ENCODE results near the gene PRKCZ.

PRKCZ gene

GRCh38 chr1:2067393-2067792 is 17.2 kb downstream of the PRKCZ start:
- peaks cover 29% of the 10 kb centered on the region for H3K4me1 Mint-ChIP-seq
- no peaks in the 10 kb centered on the region for H3K27me3 Mint-ChIP-seq
- DNase-seq (ENCODE audit: low spot score in 2 of 2) (no peak), ATAC-seq (replicated peaks; ENCODE audit: extremely low read depth, poor library complexity, severe bottlenecking) (no peak)
- peaks cover 3% of the 10 kb centered on the region for H3K36me3 Mint-ChIP-seq (ENCODE audit: insufficient read depth)
- H3K4me3 Mint-ChIP-seq: no peak overlapping the region
- H3K9me3 Mint-ChIP-seq: no peaks in the 10 kb centered on the region
- H3K27ac Mint-ChIP-seq (ENCODE audit: low read depth): no peak overlapping the region

GRCh38 chr1:2067981-2068380 is 17.8 kb downstream of the PRKCZ start:
- H3K36me3 Mint-ChIP-seq (ENCODE audit: insufficient read depth): peaks cover 3% of the 10 kb centered on the region
- no peak for DNase-seq (ENCODE audit: low spot score in 2 of 2)
- peaks cover 33% of the 10 kb centered on the region for H3K4me1 Mint-ChIP-seq
- no peak overlapping the region for H3K27ac Mint-ChIP-seq (ENCODE audit: low read depth)
- no peak overlapping the region for H3K4me3 Mint-ChIP-seq
- no peak for ATAC-seq (replicated peaks; ENCODE audit: extremely low read depth, poor library complexity, severe bottlenecking)
- H3K27me3 Mint-ChIP-seq: no peaks in the 10 kb centered on the region
- no peaks in the 10 kb centered on the region for H3K9me3 Mint-ChIP-seq

GRCh38 chr1:2068951-2069350 is 18.7 kb downstream of the PRKCZ start:
- Mint-ChIP-seq H3K27me3 (no peaks in the 10 kb centered on the region), H3K36me3 (ENCODE audit: insufficient read depth) (peaks cover 3% of the 10 kb centered on the region), H3K4me3 (no peak overlapping the region), H3K27ac (ENCODE audit: low read depth) (no peak overlapping the region), H3K9me3 (no peaks in the 10 kb centered on the region), H3K4me1 (peaks cover 35% of the 10 kb centered on the region)
- DNase-seq (ENCODE audit: low spot score in 2 of 2): no peak
- no peak for ATAC-seq (replicated peaks; ENCODE audit: extremely low read depth, poor library complexity, severe bottlenecking)

DNA sequence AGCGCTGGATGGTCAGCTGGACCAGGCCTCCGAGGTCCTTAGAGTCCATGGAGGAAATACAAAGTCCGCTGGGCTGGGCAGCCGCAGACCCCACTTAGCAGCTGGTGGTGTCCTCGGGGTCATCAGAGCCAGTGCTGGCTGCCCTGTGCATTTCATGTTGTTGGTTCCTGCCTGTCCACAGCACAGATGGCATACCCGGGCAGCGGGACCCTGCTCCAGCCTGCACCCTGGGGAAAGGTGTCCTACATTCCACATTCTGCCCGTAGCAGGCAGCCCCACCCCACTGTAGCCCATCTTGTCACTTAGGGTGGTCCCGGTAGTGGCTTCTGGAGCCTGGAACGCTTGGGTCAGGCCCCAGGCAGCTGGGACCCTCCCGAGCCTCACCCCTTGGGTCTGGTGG is 19.8 kb downstream of the PRKCZ start:
- peaks cover 3% of the 10 kb centered on the region for H3K36me3 Mint-ChIP-seq (ENCODE audit: insufficient read depth)
- no peak overlapping the region for H3K4me3 Mint-ChIP-seq
- no peak overlapping the region for H3K27ac Mint-ChIP-seq (ENCODE audit: low read depth)
- no peak for DNase-seq (ENCODE audit: low spot score in 2 of 2)
- no peaks in the 10 kb centered on the region for H3K27me3 Mint-ChIP-seq
- peaks cover 40% of the 10 kb centered on the region for H3K4me1 Mint-ChIP-seq
- no peak for ATAC-seq (replicated peaks; ENCODE audit: extremely low read depth, poor library complexity, severe bottlenecking)
- H3K9me3 Mint-ChIP-seq: no peaks in the 10 kb centered on the region

- Mint-ChIP-seq H3K4me3 (no peak overlapping the region), H3K27ac (ENCODE audit: low read depth) (no peak overlapping the region), H3K4me1 (peaks cover 41% of the 10 kb centered on the region), H3K27me3 (no peaks in the 10 kb centered on the region), H3K36me3 (ENCODE audit: insufficient read depth) (peaks cover 4% of the 10 kb centered on the region), H3K9me3 (no peaks in the 10 kb centered on the region)
- ATAC-seq (replicated peaks; ENCODE audit: extremely low read depth, poor library complexity, severe bottlenecking): no peak
- DNase-seq (ENCODE audit: low spot score in 2 of 2): no peak
These were observed 20.8 kb downstream of the PRKCZ start for GRCh38 chr1:2070800-2071530.

- Mint-ChIP-seq H3K36me3 (ENCODE audit: insufficient read depth) (peaks cover 5% of the 10 kb centered on the region), H3K9me3 (peaks cover 4% of the 10 kb centered on the region), H3K4me3 (no peak overlapping the region), H3K4me1 (peaks cover 28% of the 10 kb centered on the region), H3K27ac (ENCODE audit: low read depth) (no peak overlapping the region), H3K27me3 (no peaks in the 10 kb centered on the region)
- no peak for DNase-seq (ENCODE audit: low spot score in 2 of 2)
- ATAC-seq (replicated peaks; ENCODE audit: extremely low read depth, poor library complexity, severe bottlenecking): no peak
These were observed 22.0 kb downstream of the PRKCZ start for GRCh38 chr1:2072109-2072806.

DNA sequence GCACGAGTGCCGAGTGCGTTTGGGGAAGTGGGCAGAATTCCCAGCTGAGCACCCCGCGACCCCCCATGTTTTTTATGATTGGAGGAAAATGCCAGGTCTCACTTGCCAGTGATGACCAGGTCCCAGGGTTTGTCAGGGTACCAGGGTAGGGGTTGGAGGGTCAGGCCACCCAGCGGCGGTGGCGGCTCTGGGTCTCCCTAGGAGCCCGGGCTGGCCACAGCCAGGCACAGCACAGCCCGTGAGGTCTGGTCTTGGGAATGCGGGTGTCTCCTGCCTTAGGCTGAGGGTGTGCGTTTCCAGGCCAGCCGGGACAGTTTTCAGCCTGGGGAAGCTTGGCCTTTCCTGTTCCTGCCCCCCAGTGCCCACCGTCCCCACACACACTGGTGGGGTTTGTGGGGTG is 22.7 kb downstream of the PRKCZ start:
- no peak overlapping the region for H3K27ac Mint-ChIP-seq (ENCODE audit: low read depth)
- no peaks in the 10 kb centered on the region for H3K27me3 Mint-ChIP-seq
- peaks cover 11% of the 10 kb centered on the region for H3K9me3 Mint-ChIP-seq
- peaks cover 27% of the 10 kb centered on the region for H3K4me1 Mint-ChIP-seq
- no peak overlapping the region for H3K4me3 Mint-ChIP-seq
- peaks cover 5% of the 10 kb centered on the region for H3K36me3 Mint-ChIP-seq (ENCODE audit: insufficient read depth)
- ATAC-seq (replicated peaks; ENCODE audit: extremely low read depth, poor library complexity, severe bottlenecking) (no peak), DNase-seq (ENCODE audit: low spot score in 2 of 2) (no peak)

DNA sequence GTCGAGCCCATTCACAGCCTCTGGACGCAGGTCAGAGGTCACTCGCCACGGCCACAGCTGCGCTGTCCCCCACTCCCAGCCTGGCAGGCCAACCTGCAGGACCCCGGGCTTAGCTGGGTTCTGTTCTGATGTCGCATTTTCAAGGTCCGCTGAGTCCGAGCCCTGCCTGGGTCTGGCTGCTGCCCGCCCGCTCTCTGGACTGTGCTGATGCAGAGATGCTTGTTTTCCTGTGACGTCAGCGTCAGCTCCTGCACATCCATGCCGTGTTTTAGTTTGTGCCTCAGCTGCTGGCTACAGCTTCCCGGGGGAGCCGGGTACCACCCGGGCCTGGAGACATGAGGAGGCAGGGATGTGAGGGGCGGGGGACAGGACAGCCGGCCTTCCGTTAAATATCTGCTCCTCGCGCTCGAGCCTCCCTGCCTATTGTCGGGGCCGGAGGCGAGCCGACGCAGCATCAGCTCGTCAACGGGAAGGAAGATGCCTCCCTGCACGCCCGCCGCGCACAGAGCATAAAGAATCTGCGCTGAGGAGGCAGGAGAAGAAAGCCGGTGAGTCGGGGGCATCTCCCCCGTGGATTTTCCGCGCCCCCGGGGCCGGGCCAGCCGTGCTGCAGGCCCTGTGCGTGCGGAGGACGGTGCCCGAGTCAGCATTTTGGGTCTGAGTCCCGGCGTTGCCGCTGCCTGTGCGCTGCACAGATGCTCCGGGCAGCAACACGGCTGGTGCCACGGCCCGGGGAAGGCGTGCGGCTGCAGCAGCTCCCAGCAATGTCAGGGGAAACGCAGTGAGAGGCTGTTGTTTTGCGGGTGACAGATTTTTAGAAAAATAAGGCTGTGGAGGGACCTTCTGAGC is 23.4 kb downstream of the PRKCZ start:
- no peak overlapping the region for H3K4me3 Mint-ChIP-seq
- ATAC-seq (replicated peaks; ENCODE audit: extremely low read depth, poor library complexity, severe bottlenecking) (no peak), DNase-seq (ENCODE audit: low spot score in 2 of 2) (no peak)
- no peak overlapping the region for H3K27ac Mint-ChIP-seq (ENCODE audit: low read depth)
- H3K4me1 Mint-ChIP-seq: peaks cover 27% of the 10 kb centered on the region
- H3K27me3 Mint-ChIP-seq: no peaks in the 10 kb centered on the region
- H3K36me3 Mint-ChIP-seq (ENCODE audit: insufficient read depth): peaks cover 5% of the 10 kb centered on the region
- peaks cover 18% of the 10 kb centered on the region for H3K9me3 Mint-ChIP-seq

GRCh38 chr1:2074396-2074795 is 24.2 kb downstream of the PRKCZ start:
- H3K27me3 Mint-ChIP-seq: no peaks in the 10 kb centered on the region
- H3K4me1 Mint-ChIP-seq: peaks cover 27% of the 10 kb centered on the region
- H3K9me3 Mint-ChIP-seq: peaks cover 20% of the 10 kb centered on the region
- no peak overlapping the region for H3K27ac Mint-ChIP-seq (ENCODE audit: low read depth)
- H3K36me3 Mint-ChIP-seq (ENCODE audit: insufficient read depth): peaks cover 5% of the 10 kb centered on the region
- ATAC-seq (replicated peaks; ENCODE audit: extremely low read depth, poor library complexity, severe bottlenecking): no peak
- no peak for DNase-seq (ENCODE audit: low spot score in 2 of 2)
- no peak overlapping the region for H3K4me3 Mint-ChIP-seq

- DNase-seq (ENCODE audit: low spot score in 2 of 2): no peak
- Mint-ChIP-seq H3K4me3 (no peak overlapping the region), H3K27ac (ENCODE audit: low read depth) (no peak overlapping the region), H3K27me3 (no peaks in the 10 kb centered on the region), H3K4me1 (peaks cover 33% of the 10 kb centered on the region), H3K9me3 (peaks cover 20% of the 10 kb centered on the region), H3K36me3 (ENCODE audit: insufficient read depth) (peaks cover 5% of the 10 kb centered on the region)
- ATAC-seq (replicated peaks; ENCODE audit: extremely low read depth, poor library complexity, severe bottlenecking): no peak
These were observed 24.9 kb downstream of the PRKCZ start for GRCh38 chr1:2074944-2075740.

DNA sequence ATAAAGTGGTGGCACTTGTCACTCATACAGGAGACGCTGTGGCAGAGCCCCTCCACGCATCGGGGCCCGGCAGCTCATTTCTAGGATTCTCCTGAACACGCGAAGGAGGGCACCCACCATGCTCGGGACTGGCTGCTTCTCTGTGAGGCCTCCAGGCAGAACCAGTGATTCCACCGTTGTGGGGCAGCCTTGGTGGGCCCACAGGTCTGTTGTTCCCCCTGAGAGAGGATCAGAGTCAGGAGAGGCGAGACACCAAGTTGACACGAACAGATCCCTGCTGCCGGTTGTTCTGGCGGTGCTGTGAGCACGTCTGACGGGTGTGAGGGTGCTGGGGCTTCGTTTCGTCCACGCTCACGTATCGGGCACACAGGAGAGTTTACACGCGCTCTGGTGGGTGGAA is 26.6 kb downstream of the PRKCZ start:
- no peak for DNase-seq (ENCODE audit: low spot score in 2 of 2)
- no peak for ATAC-seq (replicated peaks; ENCODE audit: extremely low read depth, poor library complexity, severe bottlenecking)
- no peak overlapping the region for H3K4me3 Mint-ChIP-seq
- H3K4me1 Mint-ChIP-seq: peaks cover 34% of the 10 kb centered on the region
- no peaks in the 10 kb centered on the region for H3K27me3 Mint-ChIP-seq
- H3K9me3 Mint-ChIP-seq: peaks cover 20% of the 10 kb centered on the region
- peaks cover 5% of the 10 kb centered on the region for H3K36me3 Mint-ChIP-seq (ENCODE audit: insufficient read depth)
- H3K27ac Mint-ChIP-seq (ENCODE audit: low read depth): no peak overlapping the region

GRCh38 chr1:2078170-2078569 is 28.0 kb downstream of the PRKCZ start:
- ATAC-seq (replicated peaks; ENCODE audit: extremely low read depth, poor library complexity, severe bottlenecking) (no peak), DNase-seq (ENCODE audit: low spot score in 2 of 2) (no peak)
- Mint-ChIP-seq H3K4me3 (no peak overlapping the region), H3K9me3 (peaks cover 20% of the 10 kb centered on the region), H3K27ac (ENCODE audit: low read depth) (no peak overlapping the region), H3K36me3 (ENCODE audit: insufficient read depth) (peaks cover 5% of the 10 kb centered on the region), H3K4me1 (peaks cover 24% of the 10 kb centered on the region), H3K27me3 (no peaks in the 10 kb centered on the region)
